ENCODE measurements around the gene MAGEA9.
"Not testable (repeated sequence)": the region's sequence is repeated elsewhere in the genome, so short reads cannot be mapped to it uniquely, and the experiment has no call there.

DNA sequence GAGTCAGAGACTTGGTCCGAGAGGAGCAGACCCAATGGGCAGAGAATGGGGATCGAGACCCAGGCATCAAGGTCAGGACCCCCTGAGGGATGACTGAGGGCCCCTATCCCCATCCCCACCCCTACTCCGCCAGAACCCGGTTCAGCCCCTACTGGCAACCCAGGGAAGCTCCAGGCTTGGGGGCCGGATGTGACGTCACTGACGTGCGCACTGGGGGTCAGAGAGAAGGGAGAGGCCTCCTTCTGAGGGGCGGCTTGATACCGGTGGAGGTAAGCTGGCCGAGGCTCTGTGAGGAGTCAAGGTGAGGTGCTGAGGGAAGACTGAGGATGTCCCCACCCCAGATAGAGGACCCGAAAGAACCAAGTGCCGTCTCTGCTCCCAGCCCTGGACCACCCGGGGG is at the start of gene MAGEA9:
- TF ChIP-seq, protein P1, sequence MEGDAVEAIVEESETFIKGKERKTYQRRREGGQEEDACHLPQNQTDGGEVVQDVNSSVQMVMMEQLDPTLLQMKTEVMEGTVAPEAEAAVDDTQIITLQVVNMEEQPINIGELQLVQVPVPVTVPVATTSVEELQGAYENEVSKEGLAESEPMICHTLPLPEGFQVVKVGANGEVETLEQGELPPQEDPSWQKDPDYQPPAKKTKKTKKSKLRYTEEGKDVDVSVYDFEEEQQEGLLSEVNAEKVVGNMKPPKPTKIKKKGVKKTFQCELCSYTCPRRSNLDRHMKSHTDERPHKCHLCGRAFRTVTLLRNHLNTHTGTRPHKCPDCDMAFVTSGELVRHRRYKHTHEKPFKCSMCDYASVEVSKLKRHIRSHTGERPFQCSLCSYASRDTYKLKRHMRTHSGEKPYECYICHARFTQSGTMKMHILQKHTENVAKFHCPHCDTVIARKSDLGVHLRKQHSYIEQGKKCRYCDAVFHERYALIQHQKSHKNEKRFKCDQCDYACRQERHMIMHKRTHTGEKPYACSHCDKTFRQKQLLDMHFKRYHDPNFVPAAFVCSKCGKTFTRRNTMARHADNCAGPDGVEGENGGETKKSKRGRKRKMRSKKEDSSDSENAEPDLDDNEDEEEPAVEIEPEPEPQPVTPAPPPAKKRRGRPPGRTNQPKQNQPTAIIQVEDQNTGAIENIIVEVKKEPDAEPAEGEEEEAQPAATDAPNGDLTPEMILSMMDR (IDR thresholded peaks at IDR 0.05; ENCODE audit: insufficient read depth, low read length) = not testable (repeated sequence)
- TF ChIP-seq POLR2AphosphoS5 (IDR thresholded peaks at IDR 0.05; ENCODE audit: low read depth); REST (IDR thresholded peaks at IDR 0.05; ENCODE audit: insufficient replicate concordance, low read depth); GABPA (IDR thresholded peaks at IDR 0.05; ENCODE audit: low read depth); SPI1 (IDR thresholded peaks at IDR 0.05; ENCODE audit: borderline replicate concordance, low read depth): not testable (repeated sequence)

All from HL-60 (cell line).